ENCODE measurements around the gene MDN1.
"Not testable (repeated sequence)": the region's sequence is repeated elsewhere in the genome, so short reads cannot be mapped to it uniquely, and the experiment has no call there.

Gene MDN1

GRCh38 chr6:89786970-89787369 lies 32.6 kb downstream of the MDN1 start:
- Histone ChIP-seq H3K27me3 (replicated peaks; ENCODE audit: insufficient read depth, low read length) (no peaks in the 10 kb centered on the region), H3K4me2 (ENCODE audit: low read depth, low read length) (no peak overlapping the region), H3K79me2 (ENCODE audit: low read length) (peaks cover 6% of the 10 kb centered on the region; the same call in 1 of the 2 replicates), H3K4me1 (ENCODE audit: low read length) (no peaks in the 10 kb centered on the region), H3K27ac (ENCODE audit: low read length) (no peak overlapping the region), H3K4me3 (ENCODE audit: low read length) (no peak overlapping the region), H2AFZ (ENCODE audit: low read length) (no peak overlapping the region), H3K9me2 (replicated peaks; ENCODE audit: insufficient read depth, low read length) (no peaks in the 10 kb centered on the region), H3K9me3 (replicated peaks; ENCODE audit: insufficient read depth, low read length) (no peaks in the 10 kb centered on the region), H3F3A (ENCODE audit: insufficient read depth, low read length) (no peaks in the 10 kb centered on the region), H4K20me1 (ENCODE audit: insufficient read depth, low read length) (no peaks in the 10 kb centered on the region), H3K36me3 (replicated peaks; ENCODE audit: insufficient read depth, low read length) (peaks cover 7% of the 10 kb centered on the region; the same call in 1 of the 2 replicates), H3K9ac (ENCODE audit: low read length) (no peak overlapping the region)
- no peak for DNase-seq
- no peak for TF ChIP-seq CTCF (IDR thresholded peaks at IDR 0.05; ENCODE audit: low read length)
- TF ChIP-seq EZH2phosphoT487 (IDR thresholded peaks at IDR 0.05; ENCODE audit: low read length), result no peak
- TF ChIP-seq EZH2 (optimal IDR thresholded peaks at IDR 0.05; ENCODE audit: low read depth, low read length), result no peak

GRCh38 chr6:89784838-89785237 lies 34.8 kb downstream of the MDN1 start:
- H3K9ac ChIP-seq (ENCODE audit: low read length), result no peak overlapping the region
- H3K4me1 ChIP-seq (ENCODE audit: low read length), result no peaks in the 10 kb centered on the region
- H3K27me3 ChIP-seq (replicated peaks; ENCODE audit: insufficient read depth, low read length), result no peaks in the 10 kb centered on the region
- H3K27ac ChIP-seq (ENCODE audit: low read length), result no peak overlapping the region
- no peak overlapping the region for H2AFZ ChIP-seq (ENCODE audit: low read length)
- H3K36me3 ChIP-seq (replicated peaks; ENCODE audit: insufficient read depth, low read length), result peaks cover 7% of the 10 kb centered on the region; the same call in 1 of the 2 replicates
- no peak for DNase-seq
- TF ChIP-seq EZH2 (optimal IDR thresholded peaks at IDR 0.05; ENCODE audit: low read depth, low read length) (no peak), EZH2phosphoT487 (IDR thresholded peaks at IDR 0.05; ENCODE audit: low read length) (no peak), CTCF (IDR thresholded peaks at IDR 0.05; ENCODE audit: low read length) (no peak)
- no peaks in the 10 kb centered on the region for H3K9me3 ChIP-seq (replicated peaks; ENCODE audit: insufficient read depth, low read length)
- H4K20me1 ChIP-seq (ENCODE audit: insufficient read depth, low read length), result no peaks in the 10 kb centered on the region
- no peaks in the 10 kb centered on the region for H3F3A ChIP-seq (ENCODE audit: insufficient read depth, low read length)
- no peak overlapping the region for H3K4me3 ChIP-seq (ENCODE audit: low read length)
- H3K79me2 ChIP-seq (ENCODE audit: low read length), result peaks cover 3% of the 10 kb centered on the region; the same call in 1 of the 2 replicates
- no peaks in the 10 kb centered on the region for H3K9me2 ChIP-seq (replicated peaks; ENCODE audit: insufficient read depth, low read length)
- H3K4me2 ChIP-seq (ENCODE audit: low read depth, low read length), result no peak overlapping the region

GRCh38 chr6:89783293-89783692 lies 36.3 kb downstream of the MDN1 start:
- H3K9me2 ChIP-seq (replicated peaks; ENCODE audit: insufficient read depth, low read length); H3K27ac ChIP-seq (ENCODE audit: low read length); H3K79me2 ChIP-seq (ENCODE audit: low read length); H3K4me3 ChIP-seq (ENCODE audit: low read length); H2AFZ ChIP-seq (ENCODE audit: low read length); H3K9me3 ChIP-seq (replicated peaks; ENCODE audit: insufficient read depth, low read length); H4K20me1 ChIP-seq (ENCODE audit: insufficient read depth, low read length); H3K27me3 ChIP-seq (replicated peaks; ENCODE audit: insufficient read depth, low read length); H3F3A ChIP-seq (ENCODE audit: insufficient read depth, low read length); DNase-seq; H3K4me2 ChIP-seq (ENCODE audit: low read depth, low read length); H3K4me1 ChIP-seq (ENCODE audit: low read length); H3K36me3 ChIP-seq (replicated peaks; ENCODE audit: insufficient read depth, low read length); H3K9ac ChIP-seq (ENCODE audit: low read length): not testable (repeated sequence)

GRCh38 chr6:89782222-89782621 lies 37.4 kb downstream of the MDN1 start:
- H3K79me2 ChIP-seq (ENCODE audit: low read length), result no peaks in the 10 kb centered on the region
- H2AFZ ChIP-seq (ENCODE audit: low read length), result no peak overlapping the region
- no peak overlapping the region for H3K27ac ChIP-seq (ENCODE audit: low read length)
- H3K4me1 ChIP-seq (ENCODE audit: low read length), result no peaks in the 10 kb centered on the region
- H3K4me2 ChIP-seq (ENCODE audit: low read depth, low read length), result no peak overlapping the region
- H3K36me3 ChIP-seq (replicated peaks; ENCODE audit: insufficient read depth, low read length), result peaks cover 7% of the 10 kb centered on the region; the same call in 1 of the 2 replicates
- no peaks in the 10 kb centered on the region for H4K20me1 ChIP-seq (ENCODE audit: insufficient read depth, low read length)
- no peaks in the 10 kb centered on the region for H3F3A ChIP-seq (ENCODE audit: insufficient read depth, low read length)
- H3K9me2 ChIP-seq (replicated peaks; ENCODE audit: insufficient read depth, low read length), result no peaks in the 10 kb centered on the region
- H3K9me3 ChIP-seq (replicated peaks; ENCODE audit: insufficient read depth, low read length), result no peaks in the 10 kb centered on the region
- no peaks in the 10 kb centered on the region for H3K27me3 ChIP-seq (replicated peaks; ENCODE audit: insufficient read depth, low read length)
- H3K9ac ChIP-seq (ENCODE audit: low read length), result no peak overlapping the region
- TF ChIP-seq EZH2 (optimal IDR thresholded peaks at IDR 0.05; ENCODE audit: low read depth, low read length) (no peak), CTCF (IDR thresholded peaks at IDR 0.05; ENCODE audit: low read length) (no peak), EZH2phosphoT487 (IDR thresholded peaks at IDR 0.05; ENCODE audit: low read length) (no peak)
- DNase-seq, result no peak
- H3K4me3 ChIP-seq (ENCODE audit: low read length), result no peak overlapping the region
